Endothelial cell of umbilical vein (primary cell): ENCODE results near the gene LRRC61. TPM values are rescaled to one million over a fixed set of nuclear protein-coding genes. Genes with fewer than 3 reads are reported as not detected.
"Not testable (repeated sequence)": the region's sequence is repeated elsewhere in the genome, so short reads cannot be mapped to it uniquely, and the experiment has no call there.

Experiments used
- BruUV-seq: library from RNA; stranded (reverse); fragments of 400-500 nt; replicated peaks from 2 replicates; lab custom pipeline; 2021; lab: Mats Ljungman, UMichigan
- CTCF ChIA-PET: fragments of 300-600, 350-600 bp; sonication (Branson Sonifier 250); formaldehyde crosslinking; loops from one replicate; lab custom pipeline; 2021; ENCODE audit warnings: antibody characterized with exemption, inconsistent platforms; lab: Charles Lee
- POLR2A ChIA-PET: fragments of 300-600, 350-600 bp; sonication (Branson Sonifier 250); formaldehyde crosslinking; loops from one replicate; lab custom pipeline; 2021; ENCODE audit warnings: antibody characterized with exemption, inconsistent platforms; lab: Charles Lee
- DNase-seq: peaks from one replicate; pipeline ENCODE4 v3.0.0-alpha.2; 2011; ENCODE audit warnings: low read depth, low spot score
- FAIRE-seq: peaks from 2 replicates; lab custom pipeline; 2011; peaks lifted over from hg19 to GRCh38; lab: Jason Lieb, UNC
- H2AFZ ChIP-seq: 2 replicates; pipeline ENCODE4 v1.6.0; 2012; ENCODE audit warnings: low read depth, low read length, control low read depth, inconsistent platforms
- H3K27ac ChIP-seq: 2 replicates; pipeline ENCODE4 v1.5.1; 2011; ENCODE audit warnings: low read depth, mild to moderate bottlenecking, control low read depth, low read length, moderate library complexity; ENCODE audit not compliant: insufficient read depth
- H3K27me3 ChIP-seq, 2 experiments: 2 replicates each; pipeline versions ENCODE4 v1.6.0 to v1.6.1; 2011; ENCODE audit warnings: low read length in 2 of 2, mixed read lengths in 1 of 2; ENCODE audit not compliant: control insufficient read depth in 2 of 2, insufficient read depth in 2 of 2
- H3K36me3 ChIP-seq, 2 experiments: 2 replicates in 1 of 2; 3 replicates in 1 of 2; pipeline ENCODE4 v1.5.1; 2011; ENCODE audit warnings: low read length in 2 of 2, mild to moderate bottlenecking in 1 of 2, moderate library complexity in 1 of 2; ENCODE audit not compliant: control insufficient read depth in 2 of 2, insufficient read depth in 2 of 2; ENCODE audit errors: extremely low read depth in 1 of 2
- H3K4me1 ChIP-seq: 3 replicates; pipeline ENCODE4 v1.5.1; 2011; ENCODE audit warnings: mild to moderate bottlenecking, low read length; ENCODE audit not compliant: control insufficient read depth, insufficient read depth; ENCODE audit errors: extremely low read depth
- H3K4me2 ChIP-seq: 2 replicates; pipeline ENCODE4 v1.6.1; 2011; ENCODE audit warnings: low read length, control low read depth, mixed read lengths; ENCODE audit not compliant: insufficient read depth
- H3K4me3 ChIP-seq, 3 experiments: fragments of 200-600 bp in 1 of 3; sonication (generic), shearing (Covaris generic) in 1 of 3; replicated peaks in 1 of 3; 2 replicates each; pipeline ENCODE4 v1.5.1; 2011 to 2016; ENCODE audit warnings: control low read depth in 3 of 3, low read length in 3 of 3, mild to moderate bottlenecking in 2 of 3, inconsistent platforms in 1 of 3, low read depth in 1 of 3, moderate library complexity in 1 of 3; ENCODE audit not compliant: insufficient read depth in 1 of 3
- H3K79me2 ChIP-seq: 2 replicates; pipeline ENCODE4 v1.6.0; 2012; ENCODE audit warnings: low read length, inconsistent platforms; ENCODE audit not compliant: control insufficient read depth, insufficient read depth
- H3K9ac ChIP-seq: replicated peaks from 2 replicates; pipeline ENCODE3; 2011; ENCODE audit warnings: low read length, control low read depth; ENCODE audit not compliant: insufficient read depth; ENCODE audit errors: extremely low read depth
- H3K9me1 ChIP-seq: replicated peaks from 3 replicates; pipeline ENCODE4 v1.6.0; 2011; ENCODE audit warnings: mild to moderate bottlenecking, low read length; ENCODE audit not compliant: control insufficient read depth, insufficient read depth; ENCODE audit errors: extremely low read depth
- H3K9me3 ChIP-seq: replicated peaks from 2 replicates; pipeline ENCODE4 v1.5.1; 2012; ENCODE audit warnings: low read length, inconsistent platforms; ENCODE audit not compliant: control insufficient read depth, insufficient read depth
- H4K20me1 ChIP-seq: replicated peaks from 2 replicates; pipeline ENCODE3; 2011; ENCODE audit warnings: mild to moderate bottlenecking, low read length; ENCODE audit not compliant: control insufficient read depth, insufficient read depth; ENCODE audit errors: extremely low read depth
- dilution Hi-C: fragments of 300-500 bp; cut with MboI; formaldehyde crosslinking; loops from one replicate; pipeline ENCODE4 v1.15.0; 2019; ENCODE audit warnings: low sequenced_read_pairs; ENCODE audit not compliant: extremely low pct_ligation_motif_present
- intact Hi-C: fragments of 100-400 bp; cut with micrococcal nuclease; formaldehyde crosslinking; loops from one replicate; pipeline ENCODE4 v1.10.0; 2022
- polyA plus RNA-seq, 4 experiments: library from polyadenylated mRNA; depleted of rRNA in 3 of 4; stranded (reverse) in 3 of 4; unstranded in 1 of 4; fragments of >200 nt; gene quantifications; 2 replicates each; pipeline versions ENCODE4 v1.2.1 to v1.2.3, GENCODE V29; 2011 to 2012; ENCODE audit warnings: missing spikeins in 1 of 4
- total RNA-seq: library from RNA; stranded (reverse); gene quantifications from 2 replicates; pipeline ENCODE4 v1.2.3, GENCODE V29; 2021

LRRC61 gene
- total and polyA plus RNA-seq, 2 donors (not counting 3 experiments of a cell fraction or from before 2014, with no cell fraction given) = 0.72 TPM; not detected in 1

DNA sequence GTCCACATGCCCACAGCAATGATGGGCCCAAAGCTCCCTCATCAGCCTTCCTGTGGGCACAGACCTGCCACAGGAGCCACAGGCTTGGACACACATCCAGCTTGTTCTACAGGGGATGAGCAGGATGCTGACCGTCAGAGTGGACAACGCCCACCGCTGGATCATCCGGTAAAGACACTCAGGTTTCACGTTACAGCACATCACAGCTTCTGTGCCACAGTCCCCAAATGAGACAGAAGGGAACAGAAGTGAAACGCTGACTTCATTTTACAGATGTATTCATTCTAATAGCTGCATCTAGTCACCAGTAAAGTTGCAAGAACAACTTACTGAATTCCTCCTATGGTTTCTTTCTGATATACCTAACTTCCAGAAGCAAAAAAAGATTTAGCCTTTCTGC, 32.8 kb upstream of the LRRC61 start:
- H3K79me2 ChIP-seq, H2AFZ ChIP-seq, H3K4me3 ChIP-seq, H3K36me3 ChIP-seq, CTCF ChIA-PET, H3K9me3 ChIP-seq, H3K27ac ChIP-seq, FAIRE-seq, BruUV-seq, H3K4me2 ChIP-seq, H3K9me1 ChIP-seq, DNase-seq, H3K9ac ChIP-seq, H4K20me1 ChIP-seq, H3K4me1 ChIP-seq, intact Hi-C loops, H3K27me3 ChIP-seq, POLR2A ChIA-PET, dilution Hi-C loops: not testable (repeated sequence)

GRCh38 chr7:150295027-150295426, 28.1 kb upstream of the LRRC61 start:
- not testable (repeated sequence) for H3K9ac ChIP-seq, H3K4me3 ChIP-seq, FAIRE-seq

DNA sequence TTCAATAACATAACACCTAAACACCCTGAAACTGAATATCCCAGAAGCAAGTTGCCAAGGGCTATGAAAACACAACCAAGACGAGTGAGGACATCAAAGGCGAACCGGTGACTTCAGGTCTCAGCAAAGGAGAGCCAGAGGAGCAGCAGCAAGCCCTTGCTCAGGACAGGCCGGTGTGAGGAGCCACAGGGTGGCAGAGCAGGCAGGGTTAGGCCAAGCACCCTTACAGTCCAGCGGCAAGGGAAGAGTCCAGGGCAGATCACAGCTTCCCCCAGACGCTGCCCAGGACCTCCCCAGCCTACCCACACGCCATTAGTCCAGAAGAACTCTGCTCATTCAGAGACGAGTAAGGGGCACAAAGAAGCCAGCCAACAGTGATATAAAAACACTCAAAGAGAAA, 27.5 kb upstream of the LRRC61 start:
- H3K4me2 ChIP-seq, H3K4me3 ChIP-seq, H2AFZ ChIP-seq, H3K79me2 ChIP-seq, CTCF ChIA-PET, intact Hi-C loops, H3K36me3 ChIP-seq, DNase-seq, dilution Hi-C loops, H3K27me3 ChIP-seq, H3K27ac ChIP-seq, H3K4me1 ChIP-seq, BruUV-seq, POLR2A ChIA-PET, H3K9ac ChIP-seq, H3K9me1 ChIP-seq, H3K9me3 ChIP-seq, FAIRE-seq, H4K20me1 ChIP-seq: not testable (repeated sequence)

More at GRCh38 chr7:150295027-150295426, 28.1 kb upstream of the LRRC61 start:
- BruUV-seq, CTCF ChIA-PET, intact Hi-C loops, H4K20me1 ChIP-seq, DNase-seq, dilution Hi-C loops, H3K9me1 ChIP-seq, H3K36me3 ChIP-seq, H3K79me2 ChIP-seq, H2AFZ ChIP-seq, H3K4me1 ChIP-seq, POLR2A ChIA-PET, H3K4me2 ChIP-seq, H3K9me3 ChIP-seq, H3K27ac ChIP-seq, H3K27me3 ChIP-seq: not testable (repeated sequence)

DNA sequence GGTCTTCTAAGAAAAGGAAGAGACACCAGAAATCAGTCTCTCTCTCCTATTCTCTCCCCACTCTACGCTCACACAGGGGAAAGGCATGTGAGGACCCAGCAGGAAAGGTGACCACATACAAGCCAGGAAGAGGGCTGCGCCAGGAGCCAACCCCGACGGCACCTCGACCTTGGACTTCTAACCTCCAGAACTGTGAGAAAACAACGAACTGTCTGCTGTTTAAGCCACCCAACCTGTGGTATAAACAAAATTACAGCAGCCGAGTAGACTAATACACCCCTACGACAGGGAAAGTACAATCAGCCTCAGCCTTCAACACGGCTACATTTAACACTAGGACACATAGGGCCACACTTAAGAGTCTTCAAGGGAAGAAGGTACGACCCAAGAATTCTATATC, 26.4 kb upstream of the LRRC61 start:
- intact Hi-C loops, FAIRE-seq: not testable (repeated sequence)

More for the DNA sequence above, 26.4 kb upstream of the LRRC61 start:
- H3K9me3 ChIP-seq, CTCF ChIA-PET, dilution Hi-C loops, DNase-seq, H3K27me3 ChIP-seq, H3K9me1 ChIP-seq, H3K4me2 ChIP-seq, BruUV-seq, H3K27ac ChIP-seq, H3K4me1 ChIP-seq, H3K36me3 ChIP-seq, H4K20me1 ChIP-seq, H3K9ac ChIP-seq, H3K79me2 ChIP-seq, H2AFZ ChIP-seq, H3K4me3 ChIP-seq, POLR2A ChIA-PET: not testable (repeated sequence)
